DND-41 (cell line): ENCODE data around the gene PICK1.

Source experiments
- ATAC-seq: fragments of 200-7000 bp; cut with Tn5 transposase; 3 replicates; pipeline ENCODE4 v1.9.1; 2021; ENCODE audit warnings: low read depth; ENCODE audit not compliant: insufficient read depth
- DNase-seq: peaks from one replicate; pipeline ENCODE4 v3.0.0-alpha.2; 2020
- H2AFZ ChIP-seq: 2 replicates; pipeline ENCODE4 v1.6.0; 2012; ENCODE audit warnings: low read depth, low read length
- H3K27ac ChIP-seq: 2 replicates; pipeline ENCODE4 v1.5.1; 2012; ENCODE audit warnings: low read length, inconsistent platforms
- H3K27me3 ChIP-seq: fragments of 200-600 bp; sonication (generic); 2 replicates; pipeline ENCODE4 v1.6.0; 2012; ENCODE audit warnings: low read length, mild to moderate bottlenecking, inconsistent platforms; ENCODE audit not compliant: insufficient read depth, poor library complexity
- H3K36me3 ChIP-seq: 2 replicates; pipeline ENCODE4 v1.5.1; 2012; ENCODE audit warnings: low read length, inconsistent platforms; ENCODE audit not compliant: insufficient read depth
- H3K4me1 ChIP-seq: 2 replicates; pipeline ENCODE4 v1.5.1; 2012; ENCODE audit warnings: mild to moderate bottlenecking, low read length; ENCODE audit not compliant: insufficient read depth
- H3K4me2 ChIP-seq: 2 replicates; pipeline ENCODE4 v1.6.0; 2012; ENCODE audit warnings: mild to moderate bottlenecking, moderate library complexity, low read length, inconsistent platforms; ENCODE audit not compliant: insufficient read depth
- H3K4me3 ChIP-seq, 2 experiments: fragments of 200-600 bp in 1 of 2; shearing (Covaris generic) in 1 of 2; 2 replicates each; pipeline ENCODE4 v1.5.1; 2012 to 2016; ENCODE audit warnings: inconsistent platforms in 2 of 2, low read length in 2 of 2, mild to moderate bottlenecking in 2 of 2, low read depth in 1 of 2, moderate library complexity in 1 of 2
- H3K79me2 ChIP-seq: 2 replicates; pipeline ENCODE4 v1.6.0; 2012; ENCODE audit warnings: low read length, inconsistent platforms; ENCODE audit not compliant: insufficient read depth
- H3K9ac ChIP-seq: 2 replicates; pipeline ENCODE4 v1.6.0; 2012; ENCODE audit warnings: low read depth, mild to moderate bottlenecking, inconsistent platforms, low read length, moderate library complexity
- H3K9me3 ChIP-seq: 2 replicates; pipeline ENCODE4 v1.5.1; 2012; ENCODE audit warnings: low read length, moderate library complexity, mild to moderate bottlenecking, inconsistent platforms; ENCODE audit not compliant: insufficient read depth, severe bottlenecking
- H4K20me1 ChIP-seq: 2 replicates; pipeline ENCODE4 v1.6.0; 2012; ENCODE audit warnings: low read length; ENCODE audit not compliant: insufficient read depth
- CTCF ChIP-seq: IDR thresholded peaks from 2 replicates; pipeline ENCODE4 v1.5.1; 2012; ENCODE audit warnings: borderline replicate concordance, low read length, moderate library complexity, mild to moderate bottlenecking; ENCODE audit not compliant: poor library complexity, severe bottlenecking; ENCODE audit errors: extremely low read depth
- EZH2 ChIP-seq: IDR thresholded peaks from 3 replicates; pipeline ENCODE4 v1.6.1; 2012; ENCODE audit warnings: borderline replicate concordance, low read depth, mild to moderate bottlenecking, moderate library complexity, low read length, inconsistent platforms; ENCODE audit not compliant: severe bottlenecking

The PICK1 gene

GRCh38 chr22:38027487-38027886 lies 29.7 kb upstream of the PICK1 start:
- H3K9ac ChIP-seq = no peak overlapping the region
- no peaks in the 10 kb centered on the region for H3K27me3 ChIP-seq
- no peaks in the 10 kb centered on the region for H3K9me3 ChIP-seq
- no peaks in the 10 kb centered on the region for H3K4me1 ChIP-seq
- no peak overlapping the region for H3K27ac ChIP-seq
- no peak for ATAC-seq
- H3K4me2 ChIP-seq = no peak overlapping the region
- no peak overlapping the region for H2AFZ ChIP-seq
- no peak for TF ChIP-seq EZH2
- TF ChIP-seq CTCF = no peak
- 0 out of 2 replicates have a peak, but pooled peaks cover 2% of the 10 kb centered on the region for H4K20me1 ChIP-seq
- no peaks in the 10 kb centered on the region for H3K79me2 ChIP-seq
- H3K4me3 ChIP-seq = no peak overlapping the region
- DNase-seq = no peak
- no peaks in the 10 kb centered on the region for H3K36me3 ChIP-seq

GRCh38 chr22:38028344-38029130 lies 28.7 kb upstream of the PICK1 start:
- ATAC-seq = no peak
- no peak overlapping the region for H3K4me2 ChIP-seq

GRCh38 chr22:38029370-38029769 lies 27.8 kb upstream of the PICK1 start:
- DNase-seq (no peak), ATAC-seq (no peak)
- Histone ChIP-seq H3K36me3 (no peaks in the 10 kb centered on the region), H2AFZ (no peak overlapping the region), H3K27ac (no peak overlapping the region), H4K20me1 (0 out of 2 replicates have a peak, but pooled peaks cover 2% of the 10 kb centered on the region), H3K9me3 (no peaks in the 10 kb centered on the region), H3K79me2 (no peaks in the 10 kb centered on the region), H3K4me3 (no peak overlapping the region), H3K4me2 (no peak overlapping the region), H3K27me3 (no peaks in the 10 kb centered on the region), H3K4me1 (no peaks in the 10 kb centered on the region), H3K9ac (no peak overlapping the region)
- TF ChIP-seq EZH2 (no peak), CTCF (no peak)

More at GRCh38 chr22:38028344-38029130, 28.7 kb upstream of the PICK1 start:
- Histone ChIP-seq H3K79me2 (no peaks in the 10 kb centered on the region), H3K36me3 (no peaks in the 10 kb centered on the region), H3K9me3 (no peaks in the 10 kb centered on the region), H2AFZ (no peak overlapping the region), H3K9ac (no peak overlapping the region), H3K4me1 (no peaks in the 10 kb centered on the region), H4K20me1 (0 out of 2 replicates have a peak, but pooled peaks cover 2% of the 10 kb centered on the region), H3K4me3 (no peak overlapping the region), H3K27me3 (no peaks in the 10 kb centered on the region), H3K27ac (no peak overlapping the region)
- DNase-seq = no peak
- TF ChIP-seq CTCF = no peak
- no peak for TF ChIP-seq EZH2
